ENCODE measurements around the gene WSCD1. TPM values are rescaled to one million over a fixed set of nuclear protein-coding genes. Genes with fewer than 3 reads are reported as not detected.

The WSCD1 gene
- total RNA-seq, 3 donors from 2014 or later (not counting 1 experiment from before 2014, with no cell fraction given) = 0.47 to 2.1 (median 1.9) TPM

GRCh38 chr17:6061290-6061689 is 8.9 kb upstream of the WSCD1 start:
- peaks cover 21 to 42% of the 10 kb centered on the region in 2 donors for H3K27me3 Mint-ChIP-seq (ENCODE audit: low read depth in 2 of 2)
- no peaks in the 10 kb centered on the region for H3K4me1 Mint-ChIP-seq
- Histone ChIP-seq H3K4me3 (ENCODE audit: low read length) (no peak overlapping the region), H3K4me1 (ENCODE audit: control insufficient read depth, insufficient read depth, low read length) (no peaks in the 10 kb centered on the region), H3K27me3 (ENCODE audit: control insufficient read depth, insufficient read depth, low read length) (no peaks in the 10 kb centered on the region), H3K9me3 (ENCODE audit: control insufficient read depth, insufficient read depth, low read length) (no peaks in the 10 kb centered on the region), H3K27ac (ENCODE audit: low read length) (no peak overlapping the region), H3K36me3 (ENCODE audit: control insufficient read depth, insufficient read depth, low read length) (no peaks in the 10 kb centered on the region)
- WGBS (ENCODE audit: insufficient coverage) = 73% methylated on average over 5 of the region's 5 CpGs
- no peak overlapping the region for H3K4me3 Mint-ChIP-seq
- no peak for TF ChIP-seq CTCF (IDR thresholded peaks at IDR 0.05)
- DNase-seq (no peak), ATAC-seq (no peak)
- H3K9me3 Mint-ChIP-seq = no peaks in the 10 kb centered on the region
- no peak overlapping the region for H3K27ac Mint-ChIP-seq
- intact Hi-C loops (cut with micrococcal nuclease) = no loop called here
- H3K36me3 Mint-ChIP-seq = no peaks in the 10 kb centered on the region

GRCh38 chr17:6064868-6065267 is 5.3 kb upstream of the WSCD1 start:
- Histone ChIP-seq H3K36me3 (ENCODE audit: control insufficient read depth, insufficient read depth, low read length) (no peaks in the 10 kb centered on the region), H3K9me3 (ENCODE audit: control insufficient read depth, insufficient read depth, low read length) (no peaks in the 10 kb centered on the region), H3K4me1 (ENCODE audit: control insufficient read depth, insufficient read depth, low read length) (peaks cover 7% of the 10 kb centered on the region), H3K27ac (ENCODE audit: low read length) (no peak overlapping the region), H3K27me3 (ENCODE audit: control insufficient read depth, insufficient read depth, low read length) (peaks cover 6% of the 10 kb centered on the region), H3K4me3 (ENCODE audit: low read length) (no peak overlapping the region)
- DNase-seq (no peak), ATAC-seq (no peak)
- H3K27ac Mint-ChIP-seq = no peak overlapping the region
- H3K9me3 Mint-ChIP-seq = no peaks in the 10 kb centered on the region
- peaks cover 51 to 65% of the 10 kb centered on the region in 2 donors for H3K27me3 Mint-ChIP-seq (ENCODE audit: low read depth in 2 of 2)
- H3K4me3 Mint-ChIP-seq = no peak overlapping the region
- TF ChIP-seq CTCF (IDR thresholded peaks at IDR 0.05) = no peak
- peaks cover 11% of the 10 kb centered on the region in 2 donors for H3K4me1 Mint-ChIP-seq
- intact Hi-C loops (cut with micrococcal nuclease) = no loop called here
- H3K36me3 Mint-ChIP-seq = no peaks in the 10 kb centered on the region
- WGBS (ENCODE audit: insufficient coverage) = 53% methylated on average over 6 of the region's 6 CpGs

- ATAC-seq (no peak), DNase-seq (no peak)
- peaks cover 9% of the 10 kb centered on the region for H3K4me1 ChIP-seq (ENCODE audit: control insufficient read depth, insufficient read depth, low read length)
- H3K4me3 ChIP-seq (ENCODE audit: low read length) = no peak overlapping the region
- H3K27me3 ChIP-seq (ENCODE audit: control insufficient read depth, insufficient read depth, low read length) = peaks cover 7% of the 10 kb centered on the region
- H3K36me3 Mint-ChIP-seq = no peaks in the 10 kb centered on the region
- H3K36me3 ChIP-seq (ENCODE audit: control insufficient read depth, insufficient read depth, low read length) = no peaks in the 10 kb centered on the region
- peaks cover 52 to 63% of the 10 kb centered on the region in 2 donors for H3K27me3 Mint-ChIP-seq (ENCODE audit: low read depth in 2 of 2)
- no peak overlapping the region for H3K4me3 Mint-ChIP-seq
- H3K27ac ChIP-seq (ENCODE audit: low read length) = no peak overlapping the region
- 76% methylated on average over 6 of the region's 7 CpGs for WGBS (ENCODE audit: insufficient coverage)
- no peaks in the 10 kb centered on the region for H3K9me3 ChIP-seq (ENCODE audit: control insufficient read depth, insufficient read depth, low read length)
- intact Hi-C loops (cut with micrococcal nuclease) = no loop called here
- peaks cover 13% of the 10 kb centered on the region in 2 donors for H3K4me1 Mint-ChIP-seq
- no peak overlapping the region for H3K27ac Mint-ChIP-seq
- no peaks in the 10 kb centered on the region for H3K9me3 Mint-ChIP-seq
- no peak for TF ChIP-seq CTCF (IDR thresholded peaks at IDR 0.05)
Measured at GRCh38 chr17:6065351-6065750, 4.8 kb upstream of the WSCD1 start.
